H9 (cell line): ENCODE data around the gene KPTN. TPM values are rescaled to one million over a fixed set of nuclear protein-coding genes. Genes with fewer than 3 reads are reported as not detected.

Source experiments
- DNase-seq: peaks from one replicate; pipeline ENCODE4 v3.0.0-alpha.2; 2017
- H2AFZ ChIP-seq: one replicate; pipeline ENCODE4 v1.6.1; 2013; ENCODE audit warnings: mild to moderate bottlenecking, low read length, control low read depth, moderate library complexity
- H2AK5ac ChIP-seq: 2 replicates; pipeline ENCODE4 v1.6.1; 2013; ENCODE audit warnings: low read length, control low read depth, mixed read lengths; ENCODE audit not compliant: insufficient read length
- H2BK120ac ChIP-seq: one replicate; pipeline ENCODE4 v1.6.1; 2013; ENCODE audit warnings: low read depth, mild to moderate bottlenecking, low read length, control low read depth, inconsistent platforms; ENCODE audit not compliant: poor library complexity, severe bottlenecking
- H2BK12ac ChIP-seq: 2 replicates; pipeline ENCODE4 v1.6.1; 2013; ENCODE audit warnings: low read length, control low read depth, mixed read lengths, low read depth; ENCODE audit not compliant: insufficient read length
- H2BK15ac ChIP-seq: 2 replicates; pipeline ENCODE4 v1.6.1; 2013; ENCODE audit warnings: low read depth, low read length, control low read depth
- H2BK20ac ChIP-seq: one replicate; pipeline ENCODE4 v1.6.1; 2013; ENCODE audit warnings: low read depth, mild to moderate bottlenecking, low read length, control low read depth, inconsistent platforms; ENCODE audit not compliant: poor library complexity, severe bottlenecking
- H2BK5ac ChIP-seq: 2 replicates; pipeline ENCODE4 v1.6.1; 2013; ENCODE audit warnings: low read length, control low read depth, mixed read lengths; ENCODE audit not compliant: insufficient read length
- H3K14ac ChIP-seq: 2 replicates; pipeline ENCODE4 v1.6.1; 2013; ENCODE audit warnings: low read length, control low read depth; ENCODE audit not compliant: insufficient read depth
- H3K18ac ChIP-seq: 2 replicates; pipeline ENCODE4 v1.6.1; 2013; ENCODE audit warnings: low read depth, mild to moderate bottlenecking, mixed read lengths, low read length, control low read depth; ENCODE audit not compliant: insufficient read length
- H3K23ac ChIP-seq: 2 replicates; pipeline ENCODE4 v1.6.1; 2013; ENCODE audit warnings: low read length, control low read depth, mixed read lengths, low read depth; ENCODE audit not compliant: insufficient read length
- H3K23me2 ChIP-seq: 2 replicates; pipeline ENCODE4 v1.6.1; 2013; ENCODE audit warnings: low read depth, mild to moderate bottlenecking, mixed read lengths, low read length, control low read depth; ENCODE audit not compliant: insufficient read length, poor library complexity, severe bottlenecking
- H3K27ac ChIP-seq: 2 replicates; pipeline ENCODE4 v1.5.1; 2013; ENCODE audit warnings: low read length, control low read depth, mixed read lengths, low read depth; ENCODE audit not compliant: insufficient read length
- H3K27me3 ChIP-seq: 2 replicates; pipeline ENCODE4 v1.6.1; 2013; ENCODE audit warnings: low read length, control low read depth, inconsistent platforms; ENCODE audit not compliant: insufficient read depth
- H3K4ac ChIP-seq: 2 replicates; pipeline ENCODE4 v1.6.1; 2013; ENCODE audit warnings: low read depth, mild to moderate bottlenecking, control low read depth, inconsistent platforms, low read length, moderate library complexity
- H3K4me1 ChIP-seq: 2 replicates; pipeline ENCODE4 v1.6.1; 2013; ENCODE audit warnings: low read length, control low read depth, inconsistent platforms; ENCODE audit not compliant: insufficient read depth
- H3K4me2 ChIP-seq: 2 replicates; pipeline ENCODE4 v1.6.1; 2013; ENCODE audit warnings: low read length, control low read depth, mixed read lengths; ENCODE audit not compliant: insufficient read length, insufficient read depth
- H3K56ac ChIP-seq: 2 replicates; pipeline ENCODE4 v1.6.1; 2013; ENCODE audit warnings: low read depth, mild to moderate bottlenecking, mixed read lengths, low read length, control low read depth; ENCODE audit not compliant: insufficient read length
- H3K79me1 ChIP-seq: 2 replicates; pipeline ENCODE4 v1.6.1; 2013; ENCODE audit warnings: low read depth, mild to moderate bottlenecking, moderate library complexity, low read length, control low read depth, inconsistent platforms; ENCODE audit not compliant: insufficient read depth, poor library complexity, severe bottlenecking
- H3K79me2 ChIP-seq: 2 replicates; pipeline ENCODE4 v1.6.1; 2013; ENCODE audit warnings: low read length, control low read depth, inconsistent platforms; ENCODE audit not compliant: insufficient read depth
- H3K9ac ChIP-seq: 2 replicates; pipeline ENCODE4 v1.6.1; 2013; ENCODE audit warnings: low read length, control low read depth, mixed read lengths; ENCODE audit not compliant: insufficient read length; ENCODE audit errors: extremely low read depth
- H3K9me3 ChIP-seq: one replicate; pipeline ENCODE4 v1.6.1; 2013; ENCODE audit warnings: low read depth, low read length, inconsistent platforms; ENCODE audit not compliant: control insufficient read depth
- H3T11ph ChIP-seq: one replicate; pipeline ENCODE4 v1.6.1; 2013; ENCODE audit warnings: mild to moderate bottlenecking, low read length, control low read depth, inconsistent platforms
- H4K20me1 ChIP-seq: one replicate; pipeline ENCODE4 v1.6.1; 2013; ENCODE audit not compliant: control insufficient read depth, insufficient read length, insufficient read depth
- H4K5ac ChIP-seq: 2 replicates; pipeline ENCODE4 v1.6.1; 2013; ENCODE audit warnings: low read depth, mild to moderate bottlenecking, mixed read lengths, low read length, control low read depth; ENCODE audit not compliant: insufficient read length
- H4K8ac ChIP-seq: replicated peaks from 2 replicates; pipeline ENCODE4 v1.6.1; 2013; ENCODE audit warnings: low read length, control low read depth, mixed read lengths, low read depth; ENCODE audit not compliant: insufficient read length
- H4K91ac ChIP-seq: 2 replicates; pipeline ENCODE4 v1.6.1; 2013; ENCODE audit warnings: low read depth, mild to moderate bottlenecking, moderate library complexity, mixed read lengths, low read length, control low read depth; ENCODE audit not compliant: insufficient read length
- H3K27ac Mint-ChIP-seq, 3 experiments: 2 replicates in 2 of 3; 3 replicates in 1 of 3; pipeline ENCODE4 v1.8.0; 2020 to 2021; ENCODE audit warnings: mixed read lengths in 3 of 3, mild to moderate bottlenecking in 1 of 3, moderate library complexity in 1 of 3
- H3K27me3 Mint-ChIP-seq: 2 replicates; pipeline ENCODE4 v1.8.0; 2021; ENCODE audit warnings: low read depth, mild to moderate bottlenecking, moderate library complexity, mixed read lengths
- H3K36me3 Mint-ChIP-seq, 3 experiments: 2 replicates in 2 of 3; 3 replicates in 1 of 3; pipeline ENCODE4 v1.8.0; 2020 to 2021; ENCODE audit warnings: low read depth in 3 of 3, mixed read lengths in 3 of 3; ENCODE audit not compliant: insufficient read depth in 1 of 3
- H3K4me1 Mint-ChIP-seq, 2 experiments: 2 replicates each; pipeline ENCODE4 v1.8.0; 2020; ENCODE audit warnings: mixed read lengths in 2 of 2
- H3K4me3 Mint-ChIP-seq, 2 experiments: 2 replicates in 1 of 2; 3 replicates in 1 of 2; pipeline ENCODE4 v1.8.0; 2020 to 2021; ENCODE audit warnings: mild to moderate bottlenecking in 2 of 2, mixed read lengths in 2 of 2, moderate library complexity in 1 of 2
- H3K9me3 Mint-ChIP-seq, 2 experiments: 2 replicates in 1 of 2; 3 replicates in 1 of 2; pipeline ENCODE4 v1.8.0; 2020; ENCODE audit warnings: mild to moderate bottlenecking in 2 of 2, mixed read lengths in 2 of 2, moderate library complexity in 1 of 2
- WGBS: extraction: QIAGEN DNeasy Blood & Tissue Kit; methylation state at CpG from one replicate; pipeline ENCODE4 v1.1.7; 2013; ENCODE audit warnings: missing lambda C conversion rate, low lambda C conversion rate, mixed read lengths; ENCODE audit not compliant: insufficient read length; ENCODE audit errors: extremely low coverage; 5-methylcytosine and 5-hydroxymethylcytosine counted together
- total RNA-seq: library from RNA; stranded (reverse); gene quantifications from 2 replicates; pipeline ENCODE4 v1.2.1, GENCODE V29; 2021
- TF ChIP-seq, protein P1 (sequence below): fragments of 200-600 bp; sonication (generic); conservative IDR thresholded peaks from 3 replicates; pipeline ENCODE4 v1.8.0; 2021; ENCODE audit warnings: antibody characterized with exemption, mild to moderate bottlenecking

KPTN gene
- total RNA-seq, 1 experiment from 2014 or later, result 35.4 TPM

DNA sequence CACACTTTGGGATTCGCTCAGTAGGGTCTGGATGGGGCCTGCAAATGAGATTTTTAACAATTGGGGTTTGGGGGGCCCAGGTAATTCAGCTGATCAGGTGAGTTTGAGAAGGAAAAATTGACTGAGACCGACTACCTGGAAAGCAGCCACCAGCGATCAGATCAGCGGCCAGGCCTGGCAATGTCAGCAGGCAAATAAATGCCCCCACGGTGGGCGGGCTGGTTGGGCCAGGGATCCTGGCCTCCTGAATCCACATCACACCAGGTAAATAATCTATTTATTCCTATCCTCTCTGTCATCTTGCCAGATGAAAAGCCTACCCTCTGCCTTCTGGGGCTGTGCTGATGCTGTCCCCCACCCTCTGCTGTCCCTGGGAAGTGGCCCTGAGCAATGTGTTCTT, 21.5 kb upstream of the KPTN start:
- no peak overlapping the region for H2AK5ac ChIP-seq
- no peak overlapping the region for H3T11ph ChIP-seq
- H4K20me1 ChIP-seq, result no peaks in the 10 kb centered on the region
- no peak overlapping the region for H3K4ac ChIP-seq
- H3K14ac ChIP-seq, result no peak overlapping the region
- H2BK120ac ChIP-seq, result no peak overlapping the region
- no peak overlapping the region for H3K56ac ChIP-seq
- H3K4me2 ChIP-seq, result no peak overlapping the region
- Mint-ChIP-seq H3K9me3 (no peaks in the 10 kb centered on the region), H3K36me3 (peaks cover 0 to 16% (median 13%) of the 10 kb centered on the region in 3 experiments; a peak in 5 of 7 replicates), H3K4me3 (no peak overlapping the region; a peak in 1 of 5 replicates), H3K27me3 (no peaks in the 10 kb centered on the region), H3K27ac (peak overlapping the region in 1 of 3 experiments; percentile 57; a peak in 2 of 7 replicates), H3K4me1 (peaks cover 3 to 16% of the 10 kb centered on the region in 2 experiments; a peak in 3 of 4 replicates)
- DNase-seq, result no peak
- H4K5ac ChIP-seq, result no peak overlapping the region
- H4K91ac ChIP-seq, result no peak overlapping the region
- no peak overlapping the region for H3K23ac ChIP-seq
- TF ChIP-seq, protein P1, sequence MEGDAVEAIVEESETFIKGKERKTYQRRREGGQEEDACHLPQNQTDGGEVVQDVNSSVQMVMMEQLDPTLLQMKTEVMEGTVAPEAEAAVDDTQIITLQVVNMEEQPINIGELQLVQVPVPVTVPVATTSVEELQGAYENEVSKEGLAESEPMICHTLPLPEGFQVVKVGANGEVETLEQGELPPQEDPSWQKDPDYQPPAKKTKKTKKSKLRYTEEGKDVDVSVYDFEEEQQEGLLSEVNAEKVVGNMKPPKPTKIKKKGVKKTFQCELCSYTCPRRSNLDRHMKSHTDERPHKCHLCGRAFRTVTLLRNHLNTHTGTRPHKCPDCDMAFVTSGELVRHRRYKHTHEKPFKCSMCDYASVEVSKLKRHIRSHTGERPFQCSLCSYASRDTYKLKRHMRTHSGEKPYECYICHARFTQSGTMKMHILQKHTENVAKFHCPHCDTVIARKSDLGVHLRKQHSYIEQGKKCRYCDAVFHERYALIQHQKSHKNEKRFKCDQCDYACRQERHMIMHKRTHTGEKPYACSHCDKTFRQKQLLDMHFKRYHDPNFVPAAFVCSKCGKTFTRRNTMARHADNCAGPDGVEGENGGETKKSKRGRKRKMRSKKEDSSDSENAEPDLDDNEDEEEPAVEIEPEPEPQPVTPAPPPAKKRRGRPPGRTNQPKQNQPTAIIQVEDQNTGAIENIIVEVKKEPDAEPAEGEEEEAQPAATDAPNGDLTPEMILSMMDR, result no peak
- H2BK15ac ChIP-seq, result no peak overlapping the region
- H3K23me2 ChIP-seq, result no peaks in the 10 kb centered on the region
- no CpG with 5 or more reads among the region's 6 CpGs for WGBS
- no peak overlapping the region for H2AFZ ChIP-seq
- peaks cover 5% of the 10 kb centered on the region for H3K79me1 ChIP-seq
- H3K18ac ChIP-seq, result no peak overlapping the region
- no peak overlapping the region for H2BK12ac ChIP-seq
- H3K9me3 ChIP-seq, result no peaks in the 10 kb centered on the region
- H2BK20ac ChIP-seq, result no peak overlapping the region
- no peaks in the 10 kb centered on the region; the same call in 1 of the 2 replicates for H3K4me1 ChIP-seq
- no peak overlapping the region for H2BK5ac ChIP-seq
- no peaks in the 10 kb centered on the region; the same call in 1 of the 2 replicates for H3K79me2 ChIP-seq
- H4K8ac ChIP-seq, result no peak overlapping the region
- H3K27me3 ChIP-seq, result no peaks in the 10 kb centered on the region
- no peak overlapping the region for H3K27ac ChIP-seq
- H3K9ac ChIP-seq, result no peak overlapping the region
